NCI-H2171 (cell line): ENCODE results near the gene TBXAS1.
"Not testable (repeated sequence)": the region's sequence is repeated elsewhere in the genome, so short reads cannot be mapped to it uniquely, and the experiment has no call there.

Source experiments
- DNase-seq: peaks from one replicate; lab custom pipeline; 2025; lab: John Stamatoyannopoulos, UW

Gene TBXAS1

DNA sequence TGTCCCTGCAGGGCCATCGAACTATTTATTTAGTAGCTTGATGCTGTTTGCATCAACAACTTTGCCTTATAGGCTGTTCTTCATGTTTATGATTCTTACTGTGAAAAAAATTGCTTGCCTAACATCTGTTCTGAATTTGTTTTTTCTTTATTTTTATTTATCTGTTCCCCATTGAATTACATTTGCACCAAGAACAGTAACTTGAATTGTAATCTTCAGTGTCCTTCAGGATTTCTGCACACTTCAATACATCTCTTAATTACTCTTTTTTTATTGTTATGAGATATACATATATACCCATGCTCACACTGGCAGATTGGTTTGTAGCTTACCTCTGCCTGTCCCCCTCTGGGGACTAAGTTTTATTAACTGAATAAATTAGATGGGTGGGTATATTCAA, 64.4 kb downstream of the TBXAS1 start:
- no peak for DNase-seq

DNA sequence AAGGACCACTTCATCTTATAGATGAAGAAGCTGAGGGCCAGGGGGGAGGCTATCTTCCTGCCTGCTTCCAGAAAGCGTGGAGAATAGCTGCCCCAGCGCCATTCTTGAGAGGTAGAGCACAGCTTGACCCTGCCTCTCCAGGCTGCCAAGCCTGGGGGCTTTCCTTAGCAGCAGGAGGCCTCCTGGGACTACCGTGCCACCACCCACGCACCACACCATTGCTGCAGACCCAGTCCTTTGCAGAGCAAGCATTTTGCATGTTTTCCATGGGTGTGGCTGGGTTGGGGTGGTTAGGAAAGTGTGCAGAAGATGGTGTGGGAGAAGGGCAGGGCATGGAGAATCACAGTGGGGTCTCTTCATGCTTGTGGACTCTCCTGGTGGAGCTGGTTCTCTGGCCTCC, 64.9 kb downstream of the TBXAS1 start:
- no peak for DNase-seq

GRCh38 chr7:139895141-139895829, 66.2 kb downstream of the TBXAS1 start:
- DNase-seq = no peak

GRCh38 chr7:139896288-139896687, 67.2 kb downstream of the TBXAS1 start:
- DNase-seq = no peak

GRCh38 chr7:139896831-139897230, 67.8 kb downstream of the TBXAS1 start:
- DNase-seq = no peak

DNA sequence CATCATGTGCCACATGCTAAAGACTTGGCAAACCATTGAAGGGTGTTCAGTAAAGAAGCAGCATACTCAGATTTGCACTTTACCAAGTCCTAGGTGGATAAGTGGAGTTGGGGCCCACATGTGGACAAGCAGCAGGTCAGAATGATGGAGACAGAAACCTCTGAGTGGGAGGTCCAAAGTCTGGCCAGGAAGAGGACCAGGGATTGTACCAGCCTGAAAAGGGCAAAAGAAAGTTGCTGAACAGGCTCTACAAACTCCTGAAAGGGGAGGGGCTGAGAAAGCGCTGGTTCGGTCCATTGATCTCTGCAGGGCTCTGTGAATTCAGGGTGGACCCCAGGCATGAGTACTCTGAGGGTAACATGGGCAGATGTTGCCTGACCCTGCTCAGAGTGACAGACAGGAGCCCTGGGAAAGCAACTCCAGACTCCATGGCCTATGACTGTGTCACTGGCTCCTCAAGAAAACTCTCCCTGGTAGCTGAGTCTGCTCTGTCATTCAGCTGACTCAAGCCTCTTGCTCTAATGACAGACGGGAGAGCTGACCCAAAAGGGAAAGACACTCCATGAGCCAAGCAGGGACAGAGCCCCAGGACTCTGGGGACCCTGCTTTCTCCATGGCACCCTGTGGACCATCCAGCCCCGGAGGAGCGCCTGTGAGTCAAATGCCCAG, 68.5 kb downstream of the TBXAS1 start:
- DNase-seq = no peak

DNA sequence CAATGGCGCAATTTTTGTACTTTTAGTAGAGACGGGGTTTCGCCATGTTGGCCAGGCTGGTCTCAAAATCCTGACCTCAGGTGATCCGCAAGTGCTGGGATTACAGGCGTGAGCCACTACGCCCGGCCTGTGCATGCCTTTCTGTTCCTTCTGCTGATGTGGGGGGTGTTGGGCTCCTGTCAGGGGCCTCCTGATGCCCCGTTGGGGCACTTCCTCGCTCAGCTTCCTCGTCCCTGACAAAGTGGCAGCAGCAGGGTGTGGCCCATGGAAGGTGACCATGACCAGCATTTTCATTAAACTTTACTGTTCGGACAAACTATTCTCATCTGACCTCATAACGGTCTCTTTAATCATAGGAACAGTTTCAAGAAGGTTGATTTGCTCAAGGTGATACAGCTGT, 69.4 kb downstream of the TBXAS1 start:
- no peak for DNase-seq

DNA sequence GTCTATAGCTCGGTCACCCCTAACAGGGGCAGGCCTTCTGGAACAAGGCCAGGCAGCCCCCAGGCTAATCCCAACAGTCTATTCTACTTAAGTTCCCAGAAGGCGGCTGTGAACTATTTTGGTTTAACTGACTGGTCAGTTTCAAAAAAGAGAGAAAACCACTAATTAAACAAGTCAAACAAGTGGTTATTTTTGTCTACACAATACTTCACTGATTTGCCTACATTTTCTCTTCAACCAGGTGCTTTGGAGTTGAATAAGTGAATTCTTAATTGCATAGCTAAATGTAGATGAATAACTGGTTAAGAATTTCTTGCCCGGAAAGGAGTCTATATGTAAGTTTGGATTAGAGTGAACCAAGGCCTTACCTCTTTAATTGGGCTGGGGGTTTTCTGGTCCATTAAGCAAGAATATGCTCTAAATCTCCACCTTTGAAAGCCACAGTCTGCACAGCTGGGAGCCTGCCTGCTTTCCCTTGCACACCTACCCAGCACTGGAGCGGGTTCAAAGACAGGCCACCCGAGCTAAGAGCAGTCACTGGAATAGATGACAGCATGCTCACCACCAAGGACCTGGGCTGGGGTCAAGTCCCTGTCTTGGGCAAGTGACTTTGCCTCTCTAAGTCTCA, 70.4 kb downstream of the TBXAS1 start:
- DNase-seq = no peak

DNA sequence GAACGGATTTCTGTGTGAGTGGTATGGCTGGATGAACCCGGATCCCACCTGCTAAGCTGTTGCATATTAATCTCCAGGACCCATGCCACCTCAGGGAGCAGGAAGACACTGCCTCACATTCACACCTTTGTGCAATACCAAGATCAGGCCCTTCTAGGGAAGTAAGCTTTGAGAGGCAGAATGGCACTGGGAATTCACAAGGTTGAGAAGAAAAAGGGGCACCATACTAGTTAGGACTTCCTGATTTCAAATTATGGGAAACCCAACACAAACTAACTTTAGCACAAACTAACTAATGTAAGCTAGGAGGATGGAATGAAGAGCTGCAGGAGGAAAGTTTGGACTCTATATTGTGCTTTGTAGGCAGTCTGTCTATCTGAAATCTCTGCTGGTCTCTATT, 71.3 kb downstream of the TBXAS1 start:
- no peak for DNase-seq

- no peak for DNase-seq
Observed at GRCh38 chr7:139901056-139901795, 72.2 kb downstream of the TBXAS1 start.

DNA sequence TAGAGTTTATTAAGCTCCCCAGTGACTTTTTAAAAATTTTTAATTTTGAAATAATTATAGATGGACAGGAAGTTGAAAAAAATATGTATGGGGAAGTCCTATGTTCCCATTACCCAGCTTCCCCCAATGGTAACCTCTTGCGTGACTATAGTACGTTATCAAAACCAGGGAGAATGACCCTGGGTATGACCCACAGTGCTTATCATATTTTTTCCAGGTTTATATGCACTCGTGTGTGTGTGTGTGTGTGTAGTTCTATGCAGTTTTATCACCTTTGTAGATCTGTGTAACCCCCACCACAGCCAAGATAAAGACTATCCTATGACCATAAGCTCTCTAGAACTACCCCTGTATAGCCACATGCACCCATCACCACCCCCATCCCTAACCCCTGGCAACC, 72.8 kb downstream of the TBXAS1 start:
- no peak for DNase-seq

DNA sequence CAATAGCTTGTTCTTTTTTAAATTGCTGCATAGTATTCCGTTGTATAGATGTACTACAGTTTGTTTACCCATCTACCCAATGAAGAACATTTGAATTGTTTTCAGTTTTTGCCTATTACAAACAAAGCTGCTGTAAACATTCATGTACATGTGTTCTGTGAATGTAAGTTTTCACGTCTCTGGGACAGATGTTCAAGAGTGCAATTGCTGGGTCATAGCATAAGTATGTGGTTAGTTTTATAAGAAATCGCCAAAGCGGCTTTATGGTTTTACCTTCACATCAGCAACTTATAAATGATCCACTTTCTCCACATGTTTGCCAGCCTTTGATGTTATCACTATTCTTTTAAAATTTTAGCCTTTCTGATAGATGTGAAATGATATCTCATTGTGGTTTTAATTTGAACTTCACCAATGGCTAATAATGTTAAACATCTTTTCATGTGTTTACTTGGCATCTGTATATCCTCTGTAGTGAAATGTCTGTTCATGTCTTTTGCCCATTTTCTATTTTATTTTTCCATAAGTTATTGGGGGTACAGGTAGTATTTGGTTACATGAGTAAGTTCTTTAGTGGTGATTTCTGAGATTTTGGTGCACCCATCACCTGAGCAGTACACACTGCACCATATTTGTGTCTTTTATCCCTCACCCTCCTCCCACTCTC, 73.5 kb downstream of the TBXAS1 start:
- no peak for DNase-seq

GRCh38 chr7:139903103-139903477, 74.0 kb downstream of the TBXAS1 start:
- not testable (repeated sequence) for DNase-seq

DNA sequence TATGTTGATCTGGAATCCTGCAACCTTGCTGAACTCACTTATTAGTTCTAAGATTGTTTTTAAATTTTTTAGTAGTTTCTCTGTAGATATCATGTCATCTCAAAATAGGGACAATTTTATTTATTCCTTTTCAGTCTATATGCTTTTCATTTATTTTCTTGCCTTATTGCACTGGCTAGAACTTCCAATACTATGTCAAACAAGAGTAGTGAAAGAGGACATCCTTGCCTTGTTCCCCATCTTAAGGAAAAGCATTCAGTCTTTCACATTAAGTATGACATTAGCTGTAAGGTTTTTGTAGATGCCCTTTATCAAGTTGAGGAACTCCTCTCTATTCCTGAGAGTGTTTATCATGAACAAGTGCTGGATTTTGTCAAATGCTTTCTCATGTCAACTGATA, 77.8 kb downstream of the TBXAS1 start:
- no peak for DNase-seq

GRCh38 chr7:139908792-139909191, 79.7 kb downstream of the TBXAS1 start:
- no peak for DNase-seq

DNA sequence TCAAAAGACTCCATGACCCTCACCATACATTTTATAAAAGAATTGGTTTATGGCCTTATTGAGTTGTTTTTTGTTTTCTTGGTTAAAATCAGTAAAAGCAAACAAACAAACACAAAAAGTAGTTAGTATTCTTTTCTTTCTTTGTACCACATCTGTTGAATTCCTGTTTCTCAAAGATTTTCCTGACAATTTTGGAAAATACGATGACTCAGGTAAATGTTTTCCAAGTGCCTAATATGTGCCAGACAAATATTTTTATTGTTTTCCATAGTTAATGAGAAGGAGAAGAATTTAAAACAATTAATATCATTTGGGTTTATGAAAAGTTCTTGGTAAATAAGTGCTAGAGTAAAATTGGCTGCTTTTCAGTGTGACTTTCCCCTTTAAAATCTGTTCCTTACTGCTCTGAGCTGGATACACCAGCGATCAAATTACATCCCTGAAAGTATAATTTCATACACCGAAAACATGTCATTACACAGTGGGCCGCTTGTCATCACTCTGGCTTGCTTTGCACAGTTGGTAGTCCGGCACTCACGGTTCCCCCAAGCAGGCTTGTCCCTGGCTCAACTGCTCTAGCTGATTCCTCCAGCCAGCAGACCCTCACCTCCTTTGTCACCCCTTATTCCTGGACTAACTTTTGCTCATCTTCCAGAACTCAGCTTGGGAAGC, 80.5 kb downstream of the TBXAS1 start:
- no peak for DNase-seq

- no peak for DNase-seq
Observed at GRCh38 chr7:139913021-139913844, 84.2 kb downstream of the TBXAS1 start.

GRCh38 chr7:139913845-139914135, 84.7 kb downstream of the TBXAS1 start:
- DNase-seq = no peak

- DNase-seq = no peak
Observed at GRCh38 chr7:139914306-139915267, 85.5 kb downstream of the TBXAS1 start.
